SKM-1 (cell line): ENCODE data around the gene CACNA2D3.

Source experiments
- DNase-seq: peaks from one replicate; lab custom pipeline; 2025; ENCODE audit not compliant: unreplicated experiment; lab: John Stamatoyannopoulos, UW

Gene CACNA2D3

DNA sequence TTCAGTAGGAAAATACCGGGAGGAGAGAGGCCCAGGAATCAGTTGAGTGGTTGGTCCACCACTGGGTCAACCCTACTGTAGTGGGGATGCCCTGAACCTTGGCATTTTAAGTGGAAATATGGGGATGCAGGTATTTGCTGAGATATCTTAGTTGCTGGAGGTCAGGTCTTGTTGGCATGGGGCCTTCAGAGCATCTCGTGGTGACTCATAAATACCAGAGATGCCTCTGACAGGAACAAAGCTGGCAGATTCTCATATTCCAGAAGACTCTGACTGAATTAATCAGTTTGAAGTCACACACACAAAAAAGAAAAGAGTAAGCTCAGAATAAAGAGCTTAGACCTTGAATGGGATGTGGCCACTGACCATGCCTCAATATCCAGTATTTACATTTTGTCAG, 91.6 kb downstream of the CACNA2D3 start:
- DNase-seq: no peak

DNA sequence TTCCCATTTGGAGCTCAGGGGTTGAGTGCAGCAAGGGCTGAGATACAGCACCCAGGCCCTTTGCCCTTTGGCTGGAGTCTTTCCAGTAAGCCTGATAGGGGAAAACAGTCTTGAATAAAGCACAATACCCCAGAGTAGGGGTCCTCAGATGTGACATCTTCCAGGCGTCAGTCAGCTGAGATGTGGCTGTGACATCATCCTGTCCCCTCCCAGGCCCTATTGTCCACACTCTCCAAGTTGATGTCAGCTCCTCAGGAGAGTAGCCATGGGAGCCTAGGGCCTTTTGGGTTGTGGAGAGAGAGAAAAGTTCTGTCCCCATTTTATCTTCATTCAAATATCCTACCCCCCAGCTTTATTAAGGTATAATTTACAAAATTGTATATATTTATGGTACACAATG, 92.5 kb downstream of the CACNA2D3 start:
- no peak for DNase-seq

DNA sequence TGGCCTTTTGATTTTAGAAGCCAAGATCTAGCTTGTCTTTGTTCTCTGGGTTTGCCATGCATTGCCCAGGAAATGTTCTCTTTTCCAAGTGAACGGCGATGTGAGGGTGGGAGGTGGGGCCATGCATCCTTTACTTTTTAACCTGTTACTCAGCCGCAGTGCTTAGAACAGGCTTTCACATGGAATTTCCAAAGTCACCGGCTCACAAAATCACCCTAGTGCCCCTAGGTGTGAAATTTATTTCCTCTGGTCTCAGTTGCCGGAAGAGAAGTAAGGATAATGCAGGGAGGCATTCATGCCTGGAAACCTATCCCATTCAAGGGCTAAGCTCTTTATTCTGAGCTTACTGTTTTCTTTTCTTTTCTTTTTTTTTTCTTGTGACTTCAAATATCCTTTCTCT, 93.2 kb downstream of the CACNA2D3 start:
- DNase-seq: no peak

DNA sequence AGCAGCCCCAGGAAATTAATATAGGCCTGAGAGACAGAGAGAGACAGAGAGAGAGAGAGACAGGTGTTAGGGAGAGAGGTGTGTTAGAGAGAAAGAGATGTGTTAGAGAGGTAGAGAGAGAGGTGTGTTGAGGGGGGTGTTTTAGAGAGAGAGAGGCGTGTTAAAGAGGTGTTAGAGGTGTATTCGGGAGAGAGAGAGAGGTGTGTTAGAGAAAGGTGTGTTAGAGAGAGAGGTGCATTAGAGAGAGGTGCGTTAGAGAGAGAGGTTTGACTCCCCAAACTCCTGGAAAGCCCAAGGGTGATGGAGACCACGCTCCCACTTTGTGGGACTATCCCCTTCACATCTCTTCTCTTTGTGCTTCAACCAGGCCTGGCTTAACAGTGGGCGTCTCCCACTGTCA, 95.5 kb downstream of the CACNA2D3 start:
- DNase-seq: no peak

DNA sequence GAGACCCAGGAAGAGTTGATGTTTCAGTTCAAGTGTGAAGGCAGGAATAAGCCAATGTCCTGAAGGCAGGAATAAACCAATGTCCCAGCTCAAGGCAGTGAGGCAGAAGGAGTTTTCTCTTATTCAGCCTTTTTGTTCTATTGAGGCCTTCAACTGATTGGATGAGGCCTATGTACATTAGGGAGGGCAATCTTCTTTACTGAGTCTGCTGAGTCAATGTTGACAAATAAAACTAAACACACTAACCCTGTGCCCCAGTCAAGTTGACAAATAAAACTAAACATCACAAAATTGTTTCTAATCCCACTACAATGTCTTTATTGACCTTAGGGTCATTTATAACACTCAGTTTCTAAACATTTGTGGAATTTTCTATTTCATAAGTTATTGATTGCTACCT, 100.0 kb downstream of the CACNA2D3 start:
- DNase-seq: no peak

DNA sequence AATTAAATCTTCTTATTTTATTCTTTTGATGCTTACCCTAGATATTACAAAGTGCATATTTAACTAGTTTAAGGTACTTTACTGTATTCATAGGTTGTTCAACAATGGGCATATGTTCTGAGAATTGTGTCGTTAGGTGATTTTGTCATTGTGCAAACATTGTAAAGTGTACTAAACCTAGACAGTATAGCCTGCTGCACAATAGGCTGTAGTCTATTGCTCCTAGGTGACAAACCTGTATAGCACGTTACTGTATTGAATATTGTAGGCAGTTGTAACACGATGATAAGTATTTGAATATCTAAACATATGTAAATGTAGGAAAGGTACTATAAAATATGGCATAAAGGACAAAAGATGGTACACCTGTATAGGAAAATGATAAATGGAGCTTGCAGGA, 100.7 kb downstream of the CACNA2D3 start:
- DNase-seq: no peak

DNA sequence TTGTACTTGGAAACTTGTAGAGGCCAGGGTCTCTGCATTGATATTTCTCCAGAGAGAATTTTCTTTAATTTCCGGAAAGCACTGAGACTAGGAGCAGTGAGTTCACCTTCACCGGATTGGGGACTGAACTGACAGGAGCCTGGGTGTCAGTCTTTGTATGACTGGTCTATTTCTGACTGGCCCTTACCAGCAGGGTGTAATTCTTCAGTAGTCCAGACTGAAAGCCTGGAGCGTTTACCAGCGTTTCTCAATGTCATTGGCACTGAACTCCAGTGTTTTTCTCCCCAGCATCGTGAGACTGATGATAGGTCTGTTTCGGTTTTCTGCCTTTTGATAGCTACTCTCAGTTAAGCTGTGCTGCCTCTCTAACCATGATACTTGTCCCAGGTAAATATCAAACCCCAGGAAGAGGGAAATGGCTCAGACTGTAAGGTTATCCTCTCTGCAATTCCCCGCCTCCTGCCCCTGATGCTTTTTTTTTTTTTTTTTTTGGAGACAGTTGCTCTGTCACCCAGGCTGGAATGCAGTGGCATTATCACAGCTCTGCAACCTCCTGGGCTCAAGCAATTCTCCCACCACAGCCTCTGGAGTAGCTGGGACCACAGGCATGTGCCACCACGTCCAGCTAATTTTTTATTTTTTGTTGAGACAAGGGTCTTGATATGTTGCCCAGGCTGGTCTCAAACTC, 103.6 kb downstream of the CACNA2D3 start:
- DNase-seq: no peak

DNA sequence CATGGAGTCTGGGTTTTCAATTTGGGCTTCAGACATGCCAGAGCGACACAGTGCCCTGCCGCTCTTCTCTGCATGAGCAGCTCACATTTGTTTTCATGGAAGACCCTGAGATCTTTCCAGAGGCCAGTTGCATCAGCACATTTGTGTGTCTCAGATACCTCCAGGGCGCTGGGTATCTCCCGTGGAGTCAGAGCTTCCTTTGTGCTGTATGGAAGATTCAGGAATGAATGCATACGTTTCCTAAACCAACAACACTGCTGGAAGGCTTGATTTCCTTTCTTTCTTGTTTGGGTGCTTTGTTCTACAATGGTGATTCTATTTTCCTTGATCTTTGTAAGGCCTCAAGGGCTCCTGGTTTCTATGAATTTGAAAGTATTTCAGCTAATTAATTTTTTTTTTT, 106.5 kb downstream of the CACNA2D3 start:
- no peak for DNase-seq

DNA sequence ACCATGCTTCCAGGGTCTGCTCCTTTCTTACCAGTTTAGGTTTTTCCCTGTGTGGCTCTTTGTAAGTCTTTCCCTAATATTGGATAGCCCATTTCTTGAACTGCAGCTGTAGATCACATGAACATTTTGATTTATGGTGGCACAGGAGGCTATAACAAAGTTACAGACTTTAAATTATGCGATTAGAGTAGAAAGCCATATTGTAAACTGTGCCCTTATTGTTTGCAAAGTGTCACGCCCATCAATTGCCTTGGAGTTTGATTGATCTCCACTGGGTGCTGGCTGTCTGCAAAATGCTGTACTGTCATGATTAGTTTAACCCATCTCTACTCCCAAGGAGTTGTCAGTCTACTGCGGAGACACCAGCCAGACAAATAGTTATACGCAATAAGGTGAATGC, 110.3 kb downstream of the CACNA2D3 start:
- no peak for DNase-seq

DNA sequence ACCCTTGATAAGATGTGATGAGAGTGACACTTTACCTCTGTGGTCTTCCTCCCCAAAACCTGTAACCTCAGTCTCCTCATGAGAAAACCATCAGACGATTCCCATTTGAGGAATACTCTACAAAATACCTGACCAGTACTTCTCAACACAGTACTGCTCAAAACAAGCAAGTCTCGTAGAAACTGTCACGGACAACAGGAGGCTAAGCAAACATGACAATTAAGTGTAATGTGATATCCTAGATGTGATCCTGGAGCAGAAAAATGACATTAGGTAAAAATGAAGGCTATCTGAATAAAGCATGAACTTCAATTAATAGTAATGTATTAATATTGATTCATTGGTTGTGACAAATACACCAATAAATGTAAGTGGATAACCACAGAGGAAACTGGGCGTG, 113.6 kb downstream of the CACNA2D3 start:
- no peak for DNase-seq

DNA sequence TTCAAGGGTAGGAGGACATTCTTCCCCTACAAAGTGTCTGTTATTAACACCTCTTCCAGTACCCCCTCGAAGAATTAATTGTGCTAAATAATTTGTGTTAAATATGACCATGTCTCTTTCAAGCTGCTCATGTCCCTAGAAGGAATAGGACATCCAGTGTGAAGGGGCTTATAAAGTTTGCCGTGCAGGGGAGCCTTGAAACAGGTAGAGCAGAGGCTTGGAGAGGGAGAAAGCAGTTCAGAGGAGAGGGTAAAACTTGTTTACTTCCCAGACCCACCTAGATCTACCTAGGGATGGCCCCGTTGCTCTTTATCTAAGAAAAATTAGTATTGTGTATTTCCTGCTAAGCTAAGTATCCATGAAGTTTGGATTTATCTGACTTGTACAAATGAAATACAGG, 114.8 kb downstream of the CACNA2D3 start:
- DNase-seq: no peak

DNA sequence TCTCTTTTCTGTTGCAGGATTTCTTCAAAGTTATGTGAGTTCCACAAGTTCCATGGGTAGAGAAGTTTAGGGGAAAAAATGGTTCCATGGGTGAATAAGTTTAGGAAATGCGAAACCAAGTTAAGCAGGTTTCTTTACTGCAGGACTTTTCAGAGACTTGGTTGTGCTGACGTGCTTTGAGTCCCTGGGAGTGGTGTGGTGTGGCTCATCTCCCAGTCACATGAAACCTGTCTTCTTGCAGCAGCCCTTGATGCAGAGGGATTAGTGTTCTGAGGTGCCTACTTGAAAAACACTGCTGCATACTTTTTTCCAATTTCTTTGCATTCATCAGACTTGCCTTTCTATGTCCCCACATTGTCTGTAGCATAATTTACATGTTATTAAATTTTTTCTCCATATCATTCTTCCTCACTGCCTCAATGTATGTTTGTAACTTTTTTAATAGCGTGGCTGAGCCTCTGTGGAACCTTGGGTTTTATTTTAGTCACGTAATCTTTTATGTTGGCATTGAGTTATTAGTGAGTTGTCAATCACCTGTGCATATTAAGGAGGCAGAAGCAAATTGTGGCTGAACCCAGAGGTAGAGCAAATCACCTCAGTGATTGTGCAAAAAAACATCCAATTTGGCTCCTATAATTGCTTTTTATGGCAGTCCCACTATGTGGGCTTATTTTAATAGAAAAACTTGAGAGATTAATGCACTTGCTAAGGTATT, 115.6 kb downstream of the CACNA2D3 start:
- DNase-seq: no peak

DNA sequence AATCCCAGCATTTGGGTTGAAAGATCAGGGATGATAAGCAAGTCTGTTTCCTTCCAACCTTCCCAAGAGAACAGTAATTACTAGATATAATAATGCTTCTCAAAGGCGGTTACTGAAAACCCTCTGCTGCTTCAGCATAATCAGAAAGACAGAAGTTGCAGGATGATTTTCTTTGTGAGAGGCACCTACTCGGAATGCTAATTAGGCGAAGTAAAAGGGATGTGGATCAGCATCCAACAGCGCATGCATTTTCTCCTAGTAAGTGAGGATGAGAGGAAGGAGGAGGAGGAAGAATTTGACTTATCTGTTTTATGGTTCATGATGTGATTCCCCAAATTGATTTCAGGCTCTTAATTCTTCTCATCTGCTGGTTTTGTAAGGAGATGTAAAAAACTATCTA, 118.0 kb downstream of the CACNA2D3 start:
- DNase-seq: no peak

DNA sequence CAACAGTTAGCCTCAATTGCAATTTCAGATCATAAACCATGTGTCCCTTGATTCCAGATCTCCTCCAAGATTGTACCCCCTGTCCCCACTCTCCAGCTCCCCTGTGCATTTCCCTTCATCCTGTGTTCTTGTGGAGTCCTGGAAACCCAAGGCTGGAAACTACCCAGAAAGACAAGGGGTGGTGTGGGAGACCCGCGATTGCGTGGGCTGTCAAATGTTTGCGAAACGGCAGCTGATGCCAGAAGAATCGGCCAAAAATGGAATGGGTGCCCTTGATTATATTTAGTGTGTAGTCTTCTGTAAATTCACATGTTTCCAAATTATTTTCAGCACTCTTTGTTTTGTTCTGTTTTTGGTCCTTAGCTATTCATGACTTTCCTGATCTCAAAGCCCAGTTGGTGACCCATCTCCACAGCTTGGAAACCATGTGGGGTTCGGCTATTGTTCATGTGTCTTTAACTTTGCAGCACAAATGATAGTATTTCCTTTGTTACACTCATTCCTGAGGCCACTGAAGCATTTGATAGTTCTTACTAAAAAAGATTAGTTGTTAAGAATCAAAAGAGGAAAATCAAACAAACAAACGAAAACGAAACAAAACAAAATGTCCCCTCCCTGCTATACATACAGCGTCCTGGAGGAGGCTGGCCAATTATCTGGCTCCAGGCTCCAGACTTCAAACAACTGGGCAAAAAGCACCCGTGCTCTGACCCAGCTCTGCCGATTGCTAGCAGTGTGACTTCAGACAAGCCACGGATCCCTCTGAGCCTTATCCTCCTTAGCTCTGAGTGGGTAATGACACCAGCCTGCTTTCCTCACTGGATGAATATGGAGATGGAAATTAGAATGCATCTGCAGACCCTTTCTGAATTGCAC, 120.9 kb downstream of the CACNA2D3 start:
- no peak for DNase-seq

DNA sequence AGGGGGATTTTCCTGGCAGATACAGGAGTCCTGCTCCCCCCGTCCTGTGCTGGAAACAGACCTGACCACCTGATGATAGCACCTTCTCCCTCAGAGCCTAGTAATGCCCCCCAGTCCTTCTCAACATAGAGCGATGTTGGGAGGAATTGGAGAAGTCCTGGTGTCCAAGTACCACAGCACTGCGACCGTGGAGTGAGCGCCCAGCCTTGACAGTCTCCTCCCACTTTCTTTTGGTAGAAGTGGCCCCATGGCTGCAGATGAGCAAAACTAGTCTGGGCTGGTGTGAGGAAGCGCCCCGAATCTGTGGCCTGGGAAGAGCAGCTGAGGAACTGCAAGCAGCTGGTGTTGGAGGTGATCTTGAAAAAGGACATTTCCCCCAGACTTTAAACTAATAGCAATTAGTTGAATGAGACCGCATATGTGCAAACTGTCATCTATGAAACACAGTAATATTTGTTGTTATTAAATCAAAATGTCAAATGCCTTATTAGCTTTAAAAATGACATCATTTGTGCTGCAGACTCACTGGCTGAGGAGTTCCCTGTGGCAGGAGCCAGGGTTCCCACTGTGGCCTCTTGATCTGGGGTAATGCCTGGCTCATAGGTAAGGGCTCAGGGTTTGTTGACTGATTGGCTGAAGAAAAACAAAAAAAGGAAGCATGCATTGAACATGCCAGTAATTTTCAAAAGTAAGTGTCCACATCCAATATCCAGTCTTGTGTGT, 121.8 kb downstream of the CACNA2D3 start:
- no peak for DNase-seq

DNA sequence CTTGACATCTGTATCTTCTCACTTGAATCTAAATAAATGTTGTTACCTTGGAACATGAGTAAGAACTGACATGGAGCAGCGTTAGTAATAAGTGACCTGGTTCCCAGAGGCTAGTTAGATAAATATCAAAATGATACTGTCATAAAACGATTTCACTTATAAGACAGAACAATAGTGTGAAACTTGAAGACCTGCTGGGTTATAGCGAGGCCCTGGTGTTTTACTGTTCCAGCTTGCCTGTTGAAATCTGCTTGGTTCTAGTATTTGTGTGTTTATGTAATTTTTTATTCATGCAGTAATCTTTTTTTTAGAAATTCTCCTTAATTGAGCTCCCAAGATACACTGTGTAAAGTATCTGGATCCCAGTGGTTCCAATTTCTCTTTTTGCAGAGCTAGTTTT, 129.4 kb downstream of the CACNA2D3 start:
- no peak for DNase-seq

DNA sequence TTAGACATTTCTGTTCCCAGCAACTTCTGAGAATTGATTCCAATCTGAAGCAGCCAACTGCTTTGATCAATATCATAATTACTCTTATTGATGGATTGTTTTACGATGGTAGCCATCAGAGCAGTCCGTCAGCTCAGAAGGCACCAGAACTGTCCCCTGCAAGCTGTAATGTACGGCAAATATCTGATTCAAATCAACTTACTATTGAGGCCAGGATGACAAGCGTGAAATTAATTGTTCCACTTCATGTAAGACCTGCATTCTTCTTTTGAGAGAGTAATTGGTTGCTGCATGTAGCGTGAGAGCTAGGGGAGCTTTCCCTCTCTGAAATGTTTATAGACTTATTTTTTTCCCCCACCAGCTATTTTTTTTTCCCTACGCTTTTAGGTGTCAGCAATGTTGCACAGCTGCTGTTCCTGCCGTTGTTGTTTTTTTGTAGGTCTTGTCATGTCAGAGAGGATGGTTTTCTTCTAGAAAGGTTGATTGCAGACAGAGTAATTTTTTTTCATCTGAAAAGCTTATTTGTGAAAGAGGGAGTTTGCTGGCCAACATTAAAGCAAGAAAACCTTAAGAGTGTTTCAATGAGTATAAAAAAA, 134.9 kb downstream of the CACNA2D3 start:
- DNase-seq: no peak

DNA sequence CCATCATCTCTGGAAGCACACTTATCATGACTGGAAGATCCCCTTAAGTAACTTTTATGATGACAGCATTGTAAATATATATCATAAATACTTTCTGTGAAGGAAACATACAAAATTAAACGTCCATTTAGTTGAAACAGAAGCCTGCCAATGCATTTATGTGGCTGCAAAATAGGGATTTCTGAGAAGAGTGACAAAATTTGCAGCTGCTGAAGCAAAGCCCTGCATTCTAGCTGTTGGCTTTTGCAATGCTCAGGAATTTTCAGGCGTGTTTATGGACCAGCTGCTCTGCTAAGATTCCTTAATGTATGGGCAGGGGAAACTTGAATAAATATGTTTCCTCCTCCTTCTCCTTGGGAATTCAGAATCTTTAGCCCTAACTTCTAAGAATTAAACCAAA, 137.3 kb downstream of the CACNA2D3 start:
- DNase-seq: no peak

DNA sequence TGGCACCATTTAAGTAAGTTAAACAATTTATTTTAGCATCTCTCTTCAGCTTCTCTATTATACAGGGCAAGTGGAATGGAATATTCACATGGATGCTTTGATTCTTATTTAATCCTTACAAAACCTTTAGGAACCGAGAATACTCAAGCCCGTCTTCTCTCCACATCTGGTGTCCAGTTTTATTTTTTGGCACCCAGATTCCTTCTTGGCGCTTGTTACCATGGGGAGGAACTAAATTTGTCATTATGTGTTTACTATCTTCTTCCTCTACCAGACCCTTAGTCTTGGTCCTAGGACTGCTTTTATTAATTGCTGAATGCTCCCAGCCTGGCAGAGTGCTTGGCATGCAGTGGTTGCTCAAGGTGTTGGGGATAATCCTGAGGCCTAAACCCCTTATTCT, 138.8 kb downstream of the CACNA2D3 start:
- no peak for DNase-seq

DNA sequence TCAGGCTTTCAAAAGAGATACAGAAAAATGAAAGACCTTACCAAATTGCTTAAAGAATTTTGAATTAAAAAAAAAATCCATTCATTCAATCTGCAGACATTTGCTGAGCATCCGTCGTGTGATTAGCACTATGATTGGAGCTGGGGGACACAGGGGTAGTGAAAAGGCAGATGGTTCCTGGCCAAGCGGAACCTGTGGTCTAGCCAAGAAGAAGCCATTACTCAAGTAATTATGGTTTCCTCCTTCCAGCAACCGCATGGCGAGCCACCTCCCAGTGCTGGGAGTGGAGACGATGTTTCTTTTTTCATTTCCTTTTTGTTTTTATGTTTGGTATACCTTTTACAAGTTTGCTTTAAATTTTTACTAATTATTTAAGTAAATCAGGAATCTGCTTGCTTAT, 140.2 kb downstream of the CACNA2D3 start:
- no peak for DNase-seq

DNA sequence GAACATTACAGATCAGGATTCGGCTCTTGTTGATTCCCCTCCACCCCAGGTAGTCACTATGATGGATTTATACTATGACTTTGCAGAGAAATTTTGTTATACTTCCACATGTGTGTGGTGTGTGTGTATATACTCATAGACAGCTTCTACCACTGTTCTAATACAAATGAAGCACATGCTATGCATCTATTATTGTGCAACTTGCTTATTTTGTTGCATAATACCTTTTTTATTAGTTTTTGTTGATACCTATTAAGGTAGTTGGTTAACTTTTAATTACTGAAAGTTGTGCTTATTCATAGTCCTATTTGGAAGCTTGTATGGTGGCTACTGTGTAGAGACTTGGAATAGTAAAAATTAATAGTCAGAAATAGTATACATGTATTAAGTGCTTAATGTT, 140.6 kb downstream of the CACNA2D3 start:
- no peak for DNase-seq
